IPS-20b (cell line): ENCODE measurements around the gene SKI.
A peak's percentile ranks its signal among the peaks of the same experiment; 100 is the strongest.

Experiments used
- H3K27ac ChIP-seq: one replicate; pipeline ENCODE4 v1.5.1; 2013; ENCODE audit warnings: low read length
- H3K27me3 ChIP-seq: 2 replicates; pipeline ENCODE4 v1.6.1; 2013; ENCODE audit warnings: mild to moderate bottlenecking, low read length, inconsistent platforms; ENCODE audit not compliant: insufficient read depth
- H3K36me3 ChIP-seq: 2 replicates; pipeline ENCODE4 v1.6.1; 2013; ENCODE audit warnings: low read depth, mild to moderate bottlenecking, inconsistent platforms, low read length, moderate library complexity; ENCODE audit not compliant: insufficient read depth
- H3K4me1 ChIP-seq: 2 replicates; pipeline ENCODE4 v1.6.1; 2013; ENCODE audit warnings: mild to moderate bottlenecking, control low read depth, inconsistent platforms, low read length, moderate library complexity; ENCODE audit not compliant: insufficient read depth
- H3K4me3 ChIP-seq: 2 replicates; pipeline ENCODE4 v1.5.1; 2013; ENCODE audit warnings: mild to moderate bottlenecking, low read length, inconsistent platforms
- H3K9ac ChIP-seq: 2 replicates; pipeline ENCODE4 v1.6.1; 2013; ENCODE audit warnings: low read depth, mild to moderate bottlenecking, inconsistent platforms, low read length, moderate library complexity
- H3K9me3 ChIP-seq: 2 replicates; pipeline ENCODE4 v1.6.1; 2013; ENCODE audit warnings: mild to moderate bottlenecking, low read depth, low read length, inconsistent platforms; ENCODE audit not compliant: insufficient read depth

The SKI gene

GRCh38 chr1:2196901-2197638 is 31.0 kb upstream of the SKI start:
- H3K4me1 ChIP-seq: no peaks in the 10 kb centered on the region
- H3K36me3 ChIP-seq: peaks cover 11% of the 10 kb centered on the region; the same call in 1 of the 2 replicates
- H3K9ac ChIP-seq: no peak overlapping the region
- H3K27ac ChIP-seq: no peak overlapping the region
- no peaks in the 10 kb centered on the region for H3K27me3 ChIP-seq
- H3K4me3 ChIP-seq: no peak overlapping the region
- no peaks in the 10 kb centered on the region for H3K9me3 ChIP-seq

GRCh38 chr1:2197707-2198165 is 30.4 kb upstream of the SKI start:
- no peak overlapping the region for H3K27ac ChIP-seq
- H3K4me1 ChIP-seq: no peaks in the 10 kb centered on the region
- H3K27me3 ChIP-seq: no peaks in the 10 kb centered on the region
- H3K36me3 ChIP-seq: peaks cover 5% of the 10 kb centered on the region; the same call in 1 of the 2 replicates
- no peaks in the 10 kb centered on the region for H3K9me3 ChIP-seq
- H3K4me3 ChIP-seq: no peak overlapping the region
- H3K9ac ChIP-seq: no peak overlapping the region

DNA sequence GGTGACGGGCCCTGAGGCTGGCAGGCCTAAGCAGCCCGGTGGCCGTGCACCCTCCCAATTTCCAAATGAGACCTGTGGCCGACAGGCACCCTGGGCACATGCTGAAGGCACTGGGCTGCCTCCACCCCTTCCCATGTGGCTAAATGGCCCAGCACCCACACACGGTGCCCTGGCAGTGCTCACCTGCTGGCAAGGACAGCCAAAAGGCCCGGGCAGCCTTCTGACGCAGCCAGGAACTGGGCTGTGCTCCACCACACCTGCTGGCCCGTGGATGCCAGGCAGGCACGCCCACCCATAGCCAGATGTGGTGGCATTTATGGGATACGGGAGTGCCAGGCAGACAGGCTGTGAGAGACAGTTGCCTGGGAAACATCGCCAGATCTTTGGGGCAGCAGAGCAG is 29.5 kb upstream of the SKI start:
- no peaks in the 10 kb centered on the region for H3K36me3 ChIP-seq
- no peaks in the 10 kb centered on the region for H3K9me3 ChIP-seq
- H3K4me3 ChIP-seq: no peak overlapping the region
- H3K4me1 ChIP-seq: no peaks in the 10 kb centered on the region
- H3K27me3 ChIP-seq: no peaks in the 10 kb centered on the region
- H3K9ac ChIP-seq: peak overlapping the region; percentile 66; the same call in 1 of the 2 replicates
- no peak overlapping the region for H3K27ac ChIP-seq

DNA sequence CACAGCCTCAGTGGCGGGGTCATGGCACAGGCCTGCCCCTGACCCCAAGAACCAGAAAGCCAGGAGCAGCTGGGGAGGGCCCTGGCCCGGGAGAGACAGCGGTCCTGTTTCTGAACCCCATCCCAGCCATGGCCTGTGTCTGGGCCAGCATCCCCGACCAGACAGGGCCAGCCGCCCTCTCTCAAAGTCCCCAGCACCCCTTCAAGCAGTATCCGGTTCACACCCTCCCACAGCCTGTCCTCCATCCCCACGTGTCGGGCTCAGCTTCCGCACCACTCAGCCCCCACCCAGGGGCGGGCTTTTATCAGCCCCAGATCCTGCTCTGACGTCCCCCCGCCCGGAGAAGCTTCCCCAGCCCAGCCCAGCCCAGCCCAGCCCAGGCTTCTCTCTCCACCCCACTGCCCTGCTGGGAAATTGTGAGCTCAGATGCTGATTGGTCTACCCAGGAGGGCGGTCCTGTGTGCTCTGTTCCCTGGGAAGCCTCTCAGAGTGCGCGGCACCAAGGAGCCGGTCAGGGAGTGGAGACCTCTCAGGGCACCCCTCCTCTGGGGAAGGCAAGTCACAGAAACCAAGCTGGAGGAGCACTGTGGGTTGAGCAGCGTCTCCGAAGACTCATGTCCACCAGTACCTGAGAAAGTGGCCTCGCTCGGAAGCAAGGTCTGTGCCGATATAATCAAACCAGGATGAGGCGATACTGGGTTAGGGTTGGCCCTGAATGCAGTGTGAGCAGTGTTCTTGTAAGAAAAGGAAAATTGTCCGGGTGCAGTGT is 28.9 kb upstream of the SKI start:
- peak overlapping the region; percentile 70 for H3K4me3 ChIP-seq
- no peaks in the 10 kb centered on the region for H3K36me3 ChIP-seq
- peak overlapping the region; percentile 66; the same call in 1 of the 2 replicates for H3K9ac ChIP-seq
- no peaks in the 10 kb centered on the region for H3K27me3 ChIP-seq
- no peaks in the 10 kb centered on the region for H3K9me3 ChIP-seq
- H3K4me1 ChIP-seq: no peaks in the 10 kb centered on the region
- no peak overlapping the region for H3K27ac ChIP-seq

- no peak overlapping the region for H3K4me3 ChIP-seq
- peaks cover under 1% of the 10 kb centered on the region; the same call in 1 of the 2 replicates for H3K27me3 ChIP-seq
- no peak overlapping the region for H3K9ac ChIP-seq
- H3K4me1 ChIP-seq: no peaks in the 10 kb centered on the region
- H3K27ac ChIP-seq: no peak overlapping the region
- no peaks in the 10 kb centered on the region for H3K36me3 ChIP-seq
- no peaks in the 10 kb centered on the region for H3K9me3 ChIP-seq
Measured at GRCh38 chr1:2200308-2200943, 27.7 kb upstream of the SKI start.

- no peaks in the 10 kb centered on the region for H3K36me3 ChIP-seq
Measured at GRCh38 chr1:2201062-2201461, 27.1 kb upstream of the SKI start.

GRCh38 chr1:2202008-2202575 is 26.0 kb upstream of the SKI start:
- no peaks in the 10 kb centered on the region for H3K36me3 ChIP-seq
- no peaks in the 10 kb centered on the region for H3K9me3 ChIP-seq
- peaks cover 11% of the 10 kb centered on the region for H3K27me3 ChIP-seq
- H3K27ac ChIP-seq: no peak overlapping the region
- no peak overlapping the region for H3K9ac ChIP-seq
- H3K4me3 ChIP-seq: no peak overlapping the region
- no peaks in the 10 kb centered on the region for H3K4me1 ChIP-seq

More at GRCh38 chr1:2201062-2201461, 27.1 kb upstream of the SKI start:
- no peak overlapping the region for H3K9ac ChIP-seq
- peaks cover 7% of the 10 kb centered on the region for H3K27me3 ChIP-seq
- no peaks in the 10 kb centered on the region for H3K4me1 ChIP-seq
- no peaks in the 10 kb centered on the region for H3K9me3 ChIP-seq
- H3K4me3 ChIP-seq: no peak overlapping the region
- H3K27ac ChIP-seq: no peak overlapping the region

DNA sequence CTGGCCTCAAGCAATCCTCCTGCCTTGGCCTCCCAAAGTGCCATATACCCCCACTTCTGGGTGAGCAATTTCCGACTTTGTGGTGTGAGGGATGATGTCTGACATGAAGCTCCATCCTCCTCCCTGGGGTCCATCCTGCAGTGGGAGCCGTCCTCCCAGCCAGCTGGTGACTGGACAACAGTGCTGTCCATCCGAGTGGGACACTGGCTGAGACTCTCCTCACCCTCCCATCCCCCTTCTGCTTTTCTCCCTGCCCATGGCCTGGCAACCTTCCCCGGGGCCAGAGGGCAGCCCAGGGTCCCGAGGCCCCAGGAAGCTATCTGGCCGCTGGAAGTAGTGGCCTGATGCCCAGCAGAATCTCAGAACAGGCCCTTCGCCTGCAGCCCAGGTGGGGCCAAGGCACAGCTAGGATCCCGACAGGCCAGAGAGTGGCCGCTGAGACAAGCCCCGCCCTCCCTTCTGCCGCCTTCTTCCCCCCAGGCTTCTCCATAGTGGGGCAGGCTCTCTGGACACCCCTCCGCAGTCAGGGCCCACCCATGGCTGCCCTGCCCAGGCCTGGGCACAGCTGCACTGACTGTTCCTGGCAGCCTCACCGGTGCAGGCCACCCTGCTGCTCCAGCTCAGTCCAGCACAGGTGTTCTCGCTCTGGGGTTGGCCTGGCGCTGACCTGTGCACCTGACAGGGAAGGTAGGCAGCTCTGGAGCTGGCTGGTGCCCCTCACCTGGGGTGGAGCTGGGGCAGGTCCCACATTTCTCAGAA is 25.1 kb upstream of the SKI start:
- H3K4me1 ChIP-seq: no peaks in the 10 kb centered on the region

DNA sequence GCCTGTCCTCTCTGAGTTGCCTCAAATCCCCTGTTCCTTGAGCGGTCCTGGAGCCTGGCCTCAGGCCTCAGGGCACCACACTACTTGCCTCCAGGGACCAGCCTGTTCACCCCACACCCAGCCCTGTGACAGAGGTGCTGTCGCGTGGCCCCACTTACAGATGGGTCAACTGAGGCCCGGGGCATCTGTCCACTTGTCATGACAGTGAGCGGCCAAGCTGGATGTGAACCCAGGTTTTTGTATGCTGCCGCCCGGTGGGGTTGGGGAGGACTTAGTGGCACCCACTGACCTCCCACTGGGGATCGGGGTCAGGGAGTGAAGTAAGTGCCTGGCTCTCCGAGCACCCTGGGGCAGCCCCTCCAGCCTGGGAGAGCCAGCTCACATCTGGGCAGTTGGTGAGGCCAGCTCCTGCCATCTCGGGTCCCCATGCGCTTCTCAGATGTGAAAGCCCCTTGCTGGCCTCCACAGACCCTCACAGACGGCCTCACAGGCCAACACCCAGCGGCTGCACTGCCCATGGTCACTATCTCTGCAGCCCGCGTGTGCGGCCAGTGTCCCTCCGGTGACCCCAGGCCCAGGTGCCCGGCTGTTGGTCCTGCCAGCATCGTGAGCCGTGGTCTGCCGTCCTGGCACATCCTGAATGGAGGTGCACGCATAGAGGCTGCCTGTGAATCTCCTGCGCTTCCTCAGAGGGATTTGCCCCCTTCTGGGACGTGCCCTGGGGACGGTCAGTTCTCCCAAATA is 24.3 kb upstream of the SKI start:
- H3K27me3 ChIP-seq: peaks cover 11% of the 10 kb centered on the region
- peak overlapping the region; percentile 69; the same call in 1 of the 2 replicates for H3K4me3 ChIP-seq
- H3K36me3 ChIP-seq: no peaks in the 10 kb centered on the region
- no peak overlapping the region for H3K27ac ChIP-seq
- peak overlapping the region; percentile 68; the same call in 1 of the 2 replicates for H3K9ac ChIP-seq
- H3K4me1 ChIP-seq: no peaks in the 10 kb centered on the region
- H3K9me3 ChIP-seq: no peaks in the 10 kb centered on the region

More for the DNA sequence above, 25.1 kb upstream of the SKI start:
- no peaks in the 10 kb centered on the region for H3K9me3 ChIP-seq
- H3K27ac ChIP-seq: no peak overlapping the region
- no peaks in the 10 kb centered on the region for H3K36me3 ChIP-seq
- H3K9ac ChIP-seq: no peak overlapping the region
- no peak overlapping the region for H3K4me3 ChIP-seq
- peaks cover 11% of the 10 kb centered on the region for H3K27me3 ChIP-seq

DNA sequence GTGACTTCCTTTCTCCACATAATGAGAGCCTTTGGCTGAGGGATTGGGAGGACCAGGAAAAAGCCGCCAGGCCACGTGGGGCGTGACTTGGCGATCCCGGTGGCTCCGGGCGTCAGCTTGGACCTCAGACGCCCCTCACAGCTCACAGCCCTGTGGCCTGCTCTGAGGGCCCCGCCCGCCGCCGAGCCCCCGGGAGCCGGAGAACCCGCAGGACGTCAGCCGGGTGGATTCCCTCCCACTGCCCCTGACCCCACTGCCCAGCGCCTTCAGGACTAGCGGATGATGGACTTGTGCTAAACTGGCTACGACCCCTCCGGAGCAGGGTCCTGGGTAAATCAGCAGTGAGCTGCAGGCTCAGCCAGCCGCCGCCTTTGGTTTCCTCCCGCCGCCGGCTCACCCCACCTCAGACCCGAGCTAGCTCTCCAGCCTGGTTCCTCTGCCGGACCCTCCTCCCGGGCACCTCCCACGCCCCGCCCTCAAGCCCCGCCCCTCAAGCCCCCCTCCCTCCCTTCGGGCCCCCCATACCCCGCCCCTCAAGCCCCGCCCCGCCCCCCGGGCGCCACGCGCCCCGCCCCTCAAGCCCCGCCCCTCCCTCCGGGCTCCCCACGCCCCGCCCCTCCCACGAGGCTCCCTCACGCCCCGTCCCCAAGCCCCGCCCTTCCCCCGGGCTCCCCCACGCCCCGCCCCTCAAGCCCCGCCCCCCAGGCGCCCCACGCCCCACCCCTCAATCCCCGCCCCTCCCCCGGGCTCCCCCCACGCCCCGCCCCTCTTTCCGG is 23.5 kb upstream of the SKI start:
- Histone ChIP-seq H3K9me3 (no peaks in the 10 kb centered on the region), H3K4me3 (peak overlapping the region; percentile 69; the same call in 1 of the 2 replicates), H3K27me3 (peaks cover 11% of the 10 kb centered on the region), H3K4me1 (no peaks in the 10 kb centered on the region), H3K36me3 (no peaks in the 10 kb centered on the region), H3K9ac (peak overlapping the region; percentile 68; the same call in 1 of the 2 replicates), H3K27ac (no peak overlapping the region)
